ACC112 (cell line): Measurements from ENCODE around the gene GUSB.
"Not testable (repeated sequence)": the region's sequence is repeated elsewhere in the genome, so short reads cannot be mapped to it uniquely, and the experiment has no call there.

Source experiments
- H2AFZ ChIP-seq: fragments of 200-600 bp; sonication (generic); one replicate; pipeline ENCODE4 v1.6.0; 2017; ENCODE audit warnings: antibody characterized with exemption, low read length; ENCODE audit not compliant: unreplicated experiment
- H3K27ac ChIP-seq: fragments of 200-600 bp; sonication (generic); 2 replicates; pipeline ENCODE4 v1.5.1; 2014; ENCODE audit warnings: low read depth, mild to moderate bottlenecking, antibody characterized with exemption, low read length, moderate library complexity
- H3K27me3 ChIP-seq: fragments of 200-600 bp; sonication (generic); 2 replicates; pipeline ENCODE4 v1.6.1; 2014; ENCODE audit warnings: mild to moderate bottlenecking, antibody characterized with exemption, low read length, moderate library complexity, mixed read lengths; ENCODE audit not compliant: insufficient read depth
- H3K36me3 ChIP-seq: fragments of 200-600 bp; sonication (generic); 2 replicates; pipeline ENCODE4 v1.6.1; 2016; ENCODE audit warnings: mild to moderate bottlenecking, antibody characterized with exemption, low read length, moderate library complexity, mixed read lengths; ENCODE audit not compliant: insufficient read depth
- H3K4me1 ChIP-seq: fragments of 200-600 bp; sonication (generic); one replicate; pipeline ENCODE4 v1.6.1; 2016; ENCODE audit warnings: low read length, mixed read lengths; ENCODE audit not compliant: insufficient read depth, unreplicated experiment, control insufficient read depth
- H3K4me3 ChIP-seq: fragments of 200-600 bp; sonication (generic); 2 replicates; pipeline ENCODE4 v1.5.1; 2014; ENCODE audit warnings: mild to moderate bottlenecking, low read depth, low read length
- H3K79me2 ChIP-seq: fragments of 200-600 bp; sonication (generic); one replicate; pipeline ENCODE4 v1.6.0; 2016; ENCODE audit warnings: low read length; ENCODE audit not compliant: control insufficient read depth, unreplicated experiment, insufficient read depth

GUSB gene

DNA sequence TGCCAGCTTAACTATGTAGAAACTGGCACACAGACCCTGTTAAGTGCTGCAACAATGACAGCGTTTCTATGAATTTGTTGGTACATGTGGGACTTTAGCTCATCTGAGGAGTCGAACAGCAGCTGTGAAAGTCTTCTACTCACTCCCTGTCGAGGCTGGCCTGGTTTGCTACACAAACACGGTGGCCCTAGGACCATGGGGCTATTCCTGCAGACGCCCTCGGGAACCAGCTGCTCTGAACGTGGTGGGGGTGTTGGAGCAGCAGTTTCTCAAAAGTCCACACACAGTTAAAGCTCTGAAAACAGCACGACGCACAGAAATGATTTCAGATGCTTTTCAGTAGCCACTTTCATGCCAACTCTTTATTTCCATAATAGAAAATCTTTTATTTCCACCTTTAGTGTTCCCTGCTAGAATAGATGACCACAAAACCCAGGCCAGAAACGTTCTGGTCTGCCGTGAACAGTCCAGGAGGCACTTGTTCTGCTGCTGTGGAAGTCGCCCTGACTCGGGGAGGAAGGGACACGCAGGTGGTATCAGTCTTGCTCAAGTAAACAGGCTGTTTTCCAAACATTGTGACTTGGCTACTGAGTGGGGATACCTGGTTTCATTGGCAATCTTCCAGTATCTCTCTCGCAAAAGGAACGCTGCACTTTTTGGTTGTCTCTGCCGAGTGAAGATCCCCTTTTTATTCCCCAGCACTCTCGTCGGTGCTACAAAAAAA is 21.5 kb downstream of the GUSB start:
- Histone ChIP-seq H3K79me2 (no peaks in the 10 kb centered on the region), H3K36me3 (peaks cover 22% of the 10 kb centered on the region), H3K4me1 (no peaks in the 10 kb centered on the region), H3K4me3 (no peak overlapping the region), H3K27me3 (no peaks in the 10 kb centered on the region), H2AFZ (no peak overlapping the region), H3K27ac (no peak overlapping the region)

DNA sequence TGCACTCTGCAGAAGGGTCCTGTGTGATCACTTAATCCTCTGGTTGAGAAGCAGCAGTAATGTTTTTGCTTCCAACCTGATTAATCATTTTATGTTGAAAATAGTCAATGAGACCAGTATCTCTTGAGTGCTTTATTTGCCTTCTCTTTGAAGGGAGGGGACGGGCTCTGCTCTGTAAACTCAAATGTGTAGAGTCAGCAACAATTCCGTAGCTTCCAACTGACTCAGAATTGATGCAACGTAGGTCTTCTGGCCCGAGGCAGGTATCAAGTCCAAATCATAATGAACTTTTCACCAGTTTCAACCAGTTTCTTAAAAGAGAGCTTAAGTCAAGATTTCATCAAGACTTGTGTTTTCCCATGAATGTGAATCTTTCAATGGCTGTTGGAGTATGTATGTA is 26.3 kb downstream of the GUSB start:
- Histone ChIP-seq H2AFZ (no peak overlapping the region), H3K27me3 (no peaks in the 10 kb centered on the region), H3K4me3 (no peak overlapping the region), H3K4me1 (no peaks in the 10 kb centered on the region), H3K79me2 (no peaks in the 10 kb centered on the region), H3K27ac (no peak overlapping the region), H3K36me3 (peaks cover 14% of the 10 kb centered on the region)

DNA sequence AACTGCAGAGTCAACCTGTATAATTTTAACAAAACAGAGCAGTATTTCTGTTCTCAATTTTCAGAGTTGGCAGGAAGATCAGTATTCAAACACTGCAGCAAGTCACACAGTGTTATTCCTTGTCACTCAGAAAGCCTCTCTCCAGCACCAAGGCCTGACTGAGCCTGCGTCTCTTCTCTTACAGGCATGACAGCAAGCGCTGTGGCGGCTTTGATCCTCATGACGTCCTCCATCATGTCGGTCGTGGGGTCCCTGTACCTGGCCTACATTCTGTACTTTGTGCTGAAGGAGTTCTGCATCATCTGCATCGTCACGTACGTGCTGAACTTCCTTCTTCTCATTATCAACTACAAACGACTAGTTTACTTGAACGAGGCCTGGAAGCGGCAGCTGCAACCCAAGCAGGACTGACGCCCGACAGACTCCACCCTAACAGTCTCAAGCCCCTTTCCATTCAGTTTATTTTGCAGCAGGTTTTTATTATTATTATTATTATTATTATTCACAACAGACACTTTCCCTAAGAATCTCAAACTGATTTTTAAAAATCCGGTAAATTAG is 28.0 kb downstream of the GUSB start:
- no peak overlapping the region for H2AFZ ChIP-seq
- no peaks in the 10 kb centered on the region for H3K4me1 ChIP-seq
- no peaks in the 10 kb centered on the region for H3K79me2 ChIP-seq
- no peaks in the 10 kb centered on the region for H3K27me3 ChIP-seq
- no peak overlapping the region for H3K4me3 ChIP-seq
- no peak overlapping the region for H3K27ac ChIP-seq
- H3K36me3 ChIP-seq: peaks cover 7% of the 10 kb centered on the region; the same call in 1 of the 2 replicates

DNA sequence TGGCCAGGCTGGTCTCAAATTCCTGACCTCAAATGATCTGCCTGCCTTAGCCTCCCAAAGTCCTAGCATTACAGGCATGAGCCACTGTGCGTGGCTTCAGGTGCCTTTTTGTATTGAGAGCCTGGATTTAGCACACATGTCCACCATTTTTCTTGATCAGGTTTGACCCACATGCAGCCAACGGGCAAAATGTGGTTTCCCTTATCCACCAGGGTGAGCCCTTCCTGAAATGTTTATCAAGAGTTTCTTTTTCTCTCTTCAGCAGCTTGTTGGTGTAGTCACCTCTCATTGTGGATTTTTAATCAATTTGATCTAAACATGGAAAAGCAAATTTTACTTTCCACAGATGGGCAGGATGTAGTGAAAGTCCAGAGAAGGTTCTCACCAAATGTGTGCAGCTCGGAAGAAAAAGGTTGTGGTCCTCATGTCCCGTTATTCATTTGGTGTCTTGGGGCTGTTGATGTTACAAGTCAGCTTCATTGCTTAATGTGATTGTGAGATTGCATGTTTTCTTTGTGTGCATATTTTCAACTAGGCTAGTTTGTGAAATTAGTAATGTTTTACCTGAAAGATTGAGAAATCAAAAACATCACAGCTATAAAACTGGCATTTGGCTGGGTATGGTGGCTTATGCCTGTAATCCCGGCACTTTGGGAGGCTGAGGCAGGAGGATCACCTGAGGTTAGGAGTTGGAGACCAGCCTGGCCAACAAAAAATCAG is 28.9 kb downstream of the GUSB start:
- peaks cover 7% of the 10 kb centered on the region; the same call in 1 of the 2 replicates for H3K36me3 ChIP-seq
- H3K27me3 ChIP-seq: no peaks in the 10 kb centered on the region
- no peak overlapping the region for H3K4me3 ChIP-seq
- no peak overlapping the region for H2AFZ ChIP-seq
- H3K79me2 ChIP-seq: no peaks in the 10 kb centered on the region
- H3K27ac ChIP-seq: no peak overlapping the region
- H3K4me1 ChIP-seq: no peaks in the 10 kb centered on the region

DNA sequence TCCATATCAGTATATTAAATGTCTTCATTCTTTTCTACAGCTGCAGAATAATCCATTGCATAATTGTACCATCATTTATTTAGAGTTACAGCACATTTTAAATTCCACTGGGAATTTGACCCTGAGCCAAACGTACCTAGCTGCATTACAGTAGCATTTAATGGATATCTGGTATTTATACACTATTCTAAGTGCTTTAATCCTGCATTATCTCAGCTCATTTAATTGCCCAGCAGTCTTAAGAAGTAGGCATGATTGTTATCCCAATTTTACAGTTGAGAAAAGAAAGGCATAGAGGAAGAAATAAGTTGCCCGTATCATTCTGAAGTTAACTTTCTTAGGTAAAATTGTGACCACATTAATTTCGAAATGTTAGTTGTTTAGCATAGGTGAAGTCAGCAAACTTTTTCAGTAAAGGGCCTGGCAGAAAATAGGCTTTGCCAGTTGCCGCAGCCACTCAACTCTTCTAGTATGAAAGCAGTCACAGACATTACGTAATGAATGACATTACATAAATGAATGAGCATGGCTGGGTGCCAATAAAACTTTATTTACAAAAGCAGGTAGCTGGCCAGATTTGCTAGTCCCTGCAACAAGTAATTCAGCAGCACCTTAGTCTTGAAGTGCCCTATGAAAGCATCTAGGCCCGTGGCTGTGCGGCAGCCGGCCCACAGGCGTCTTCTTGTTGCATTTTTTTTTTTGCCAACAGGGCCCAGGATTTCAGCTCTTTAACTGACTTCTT is 30.0 kb downstream of the GUSB start:
- Histone ChIP-seq H3K4me1 (peaks cover 5% of the 10 kb centered on the region), H3K4me3 (no peak overlapping the region), H3K27me3 (no peaks in the 10 kb centered on the region), H3K36me3 (peaks cover 7% of the 10 kb centered on the region; the same call in 1 of the 2 replicates), H3K79me2 (no peaks in the 10 kb centered on the region), H3K27ac (no peak overlapping the region), H2AFZ (no peak overlapping the region)

DNA sequence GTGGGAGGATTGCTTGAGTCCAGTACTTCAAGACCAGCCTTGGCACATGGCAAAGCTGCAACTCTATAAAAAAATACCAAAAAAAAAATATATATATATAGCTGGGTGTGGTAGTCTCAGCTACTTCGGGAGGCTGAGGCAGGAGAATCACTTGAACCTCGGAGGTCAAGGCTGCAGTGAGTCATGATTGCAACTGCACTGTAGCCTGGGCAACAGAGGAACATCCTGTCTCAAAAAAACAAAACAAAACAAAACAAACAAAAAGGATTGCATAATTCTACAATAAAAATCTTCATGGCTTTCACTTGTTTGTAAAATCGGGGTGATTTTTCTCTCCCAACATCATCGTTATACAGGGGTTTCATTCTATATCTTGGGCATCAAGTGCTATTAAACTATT is 35.1 kb downstream of the GUSB start:
- Histone ChIP-seq H2AFZ (no peak overlapping the region), H3K79me2 (no peaks in the 10 kb centered on the region), H3K4me1 (peaks cover 6% of the 10 kb centered on the region), H3K36me3 (no peaks in the 10 kb centered on the region), H3K4me3 (no peak overlapping the region), H3K27ac (peak overlapping the region; percentile 77), H3K27me3 (no peaks in the 10 kb centered on the region)

DNA sequence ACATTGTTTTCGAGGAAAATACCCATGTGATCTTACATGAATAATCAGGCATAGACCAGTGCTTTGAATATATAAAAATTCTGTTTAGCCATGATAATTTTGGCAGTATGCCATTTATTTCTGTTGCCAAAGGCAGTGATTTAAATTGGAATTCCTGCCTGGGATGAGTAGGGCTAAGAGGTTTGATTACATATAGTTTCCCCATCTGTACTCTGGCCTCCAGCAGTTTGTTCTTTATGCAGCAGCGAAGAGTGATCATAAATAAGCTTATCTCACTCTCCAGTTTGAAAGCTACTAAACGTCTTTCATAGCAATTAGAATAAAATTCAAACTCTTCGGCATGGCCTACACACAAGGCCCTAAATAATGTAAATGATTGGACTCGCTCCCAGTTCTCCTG is 36.2 kb downstream of the GUSB start:
- H3K36me3 ChIP-seq, H3K4me1 ChIP-seq, H3K27me3 ChIP-seq, H3K27ac ChIP-seq, H3K79me2 ChIP-seq, H3K4me3 ChIP-seq, H2AFZ ChIP-seq: not testable (repeated sequence)

DNA sequence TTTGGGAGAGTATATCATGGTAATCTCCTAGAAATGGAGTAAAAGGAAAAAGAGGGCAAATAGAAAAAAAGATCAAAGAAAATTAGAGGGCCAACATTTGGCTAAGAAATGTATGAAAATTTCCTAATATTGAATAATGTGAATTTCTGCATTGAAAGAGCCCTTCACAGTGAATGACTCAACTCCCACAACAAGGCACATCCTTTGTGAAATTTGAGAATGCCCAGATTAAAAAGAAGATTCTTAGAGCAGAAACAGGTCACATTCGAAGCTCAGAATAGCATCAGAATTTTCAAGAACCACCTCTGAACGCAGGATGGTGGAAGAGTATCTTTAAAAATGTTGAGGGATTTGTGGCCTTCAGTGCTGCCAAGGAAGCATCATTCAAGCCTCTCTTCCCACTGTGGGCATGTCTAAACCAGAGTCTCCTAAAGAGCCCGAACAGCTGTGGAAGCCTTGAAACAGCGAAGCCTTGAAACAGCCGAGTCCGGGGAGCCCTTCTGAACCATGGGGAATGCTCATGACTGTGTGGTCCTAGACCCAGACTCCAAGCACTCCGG is 43.6 kb downstream of the GUSB start:
- H3K27ac ChIP-seq: no peak overlapping the region
- H3K36me3 ChIP-seq: no peaks in the 10 kb centered on the region
- H3K4me1 ChIP-seq: no peaks in the 10 kb centered on the region
- H3K79me2 ChIP-seq: peaks cover 13% of the 10 kb centered on the region
- H2AFZ ChIP-seq: no peak overlapping the region
- no peak overlapping the region for H3K4me3 ChIP-seq
- no peaks in the 10 kb centered on the region for H3K27me3 ChIP-seq

DNA sequence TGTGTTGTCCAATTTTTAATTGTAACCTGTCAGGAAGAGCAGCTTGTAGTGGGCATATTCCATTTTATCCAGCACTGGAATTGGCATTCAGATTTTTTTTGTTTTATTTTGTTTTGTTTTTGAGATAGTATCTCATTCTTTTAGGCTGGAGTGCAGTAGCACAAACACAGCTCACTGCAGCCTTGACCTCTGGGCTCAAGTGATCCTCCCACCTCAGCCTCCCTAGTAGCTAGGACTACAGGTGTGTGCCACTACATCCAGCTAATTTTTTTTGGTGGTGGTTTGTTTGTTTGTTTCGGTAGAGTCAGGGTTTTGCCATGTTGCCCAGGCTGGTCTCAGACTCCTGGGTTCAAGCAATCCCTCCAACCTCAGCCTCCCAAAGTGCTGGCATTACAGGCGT is 44.7 kb downstream of the GUSB start:
- Histone ChIP-seq H3K36me3 (no peaks in the 10 kb centered on the region), H3K27me3 (no peaks in the 10 kb centered on the region), H3K4me1 (no peaks in the 10 kb centered on the region), H3K79me2 (peaks cover 13% of the 10 kb centered on the region), H3K4me3 (no peak overlapping the region), H3K27ac (no peak overlapping the region), H2AFZ (no peak overlapping the region)

DNA sequence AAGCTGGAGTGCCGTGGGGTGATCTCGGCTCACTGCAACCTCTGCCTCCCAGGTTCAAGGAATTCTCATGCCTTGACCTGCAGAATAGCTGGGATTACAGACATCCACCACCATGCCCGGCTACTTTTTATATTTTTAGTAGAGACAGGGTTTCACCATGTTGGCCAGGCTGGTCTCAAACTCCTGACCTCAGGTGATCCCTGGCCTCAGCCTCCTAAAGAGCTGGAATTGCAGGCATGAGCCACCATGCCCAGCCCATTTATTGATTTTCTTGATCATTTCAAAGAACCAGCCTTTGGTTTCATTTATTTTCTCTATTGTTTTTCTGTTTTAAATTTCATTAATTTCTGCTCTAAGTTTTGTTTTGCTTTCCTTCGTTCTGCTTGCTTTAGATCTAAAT is 50.3 kb downstream of the GUSB start:
- Histone ChIP-seq H3K27me3 (no peaks in the 10 kb centered on the region), H2AFZ (no peak overlapping the region), H3K36me3 (no peaks in the 10 kb centered on the region), H3K27ac (no peak overlapping the region), H3K4me1 (no peaks in the 10 kb centered on the region), H3K4me3 (no peak overlapping the region), H3K79me2 (peaks cover 19% of the 10 kb centered on the region)
